Endothelial cell of umbilical vein (primary cell): ENCODE measurements around the gene CES4A. TPM values are rescaled to one million over a fixed set of nuclear protein-coding genes. Genes with fewer than 3 reads are reported as not detected.

Experiments used
- BruUV-seq: library from RNA; stranded (reverse); fragments of 400-500 nt; replicated peaks from 2 replicates; lab custom pipeline; 2021; lab: Mats Ljungman, UMichigan
- CTCF ChIA-PET: fragments of 300-600, 350-600 bp; sonication (Branson Sonifier 250); formaldehyde crosslinking; loops from one replicate; lab custom pipeline; 2021; ENCODE audit warnings: antibody characterized with exemption, inconsistent platforms; lab: Charles Lee
- POLR2A ChIA-PET: fragments of 300-600, 350-600 bp; sonication (Branson Sonifier 250); formaldehyde crosslinking; loops from one replicate; lab custom pipeline; 2021; ENCODE audit warnings: antibody characterized with exemption, inconsistent platforms; lab: Charles Lee
- DNase-seq: peaks from one replicate; pipeline ENCODE4 v3.0.0-alpha.2; 2011; ENCODE audit warnings: low read depth, low spot score
- FAIRE-seq: peaks from 2 replicates; lab custom pipeline; 2011; peaks lifted over from hg19 to GRCh38; lab: Jason Lieb, UNC
- H2AFZ ChIP-seq: 2 replicates; pipeline ENCODE4 v1.6.0; 2012; ENCODE audit warnings: low read depth, low read length, control low read depth, inconsistent platforms
- H3K27ac ChIP-seq: 2 replicates; pipeline ENCODE4 v1.5.1; 2011; ENCODE audit warnings: low read depth, mild to moderate bottlenecking, control low read depth, low read length, moderate library complexity; ENCODE audit not compliant: insufficient read depth
- H3K27me3 ChIP-seq, 2 experiments: 2 replicates each; pipeline versions ENCODE4 v1.6.0 to v1.6.1; 2011; ENCODE audit warnings: low read length in 2 of 2, mixed read lengths in 1 of 2; ENCODE audit not compliant: control insufficient read depth in 2 of 2, insufficient read depth in 2 of 2
- H3K36me3 ChIP-seq, 2 experiments: 2 replicates in 1 of 2; 3 replicates in 1 of 2; pipeline ENCODE4 v1.5.1; 2011; ENCODE audit warnings: low read length in 2 of 2, mild to moderate bottlenecking in 1 of 2, moderate library complexity in 1 of 2; ENCODE audit not compliant: control insufficient read depth in 2 of 2, insufficient read depth in 2 of 2; ENCODE audit errors: extremely low read depth in 1 of 2
- H3K4me1 ChIP-seq: 3 replicates; pipeline ENCODE4 v1.5.1; 2011; ENCODE audit warnings: mild to moderate bottlenecking, low read length; ENCODE audit not compliant: control insufficient read depth, insufficient read depth; ENCODE audit errors: extremely low read depth
- H3K4me2 ChIP-seq: 2 replicates; pipeline ENCODE4 v1.6.1; 2011; ENCODE audit warnings: low read length, control low read depth, mixed read lengths; ENCODE audit not compliant: insufficient read depth
- H3K4me3 ChIP-seq, 3 experiments: fragments of 200-600 bp in 1 of 3; sonication (generic), shearing (Covaris generic) in 1 of 3; replicated peaks in 1 of 3; 2 replicates each; pipeline ENCODE4 v1.5.1; 2011 to 2016; ENCODE audit warnings: control low read depth in 3 of 3, low read length in 3 of 3, mild to moderate bottlenecking in 2 of 3, inconsistent platforms in 1 of 3, low read depth in 1 of 3, moderate library complexity in 1 of 3; ENCODE audit not compliant: insufficient read depth in 1 of 3
- H3K79me2 ChIP-seq: 2 replicates; pipeline ENCODE4 v1.6.0; 2012; ENCODE audit warnings: low read length, inconsistent platforms; ENCODE audit not compliant: control insufficient read depth, insufficient read depth
- H3K9ac ChIP-seq: replicated peaks from 2 replicates; pipeline ENCODE3; 2011; ENCODE audit warnings: low read length, control low read depth; ENCODE audit not compliant: insufficient read depth; ENCODE audit errors: extremely low read depth
- H3K9me1 ChIP-seq: replicated peaks from 3 replicates; pipeline ENCODE4 v1.6.0; 2011; ENCODE audit warnings: mild to moderate bottlenecking, low read length; ENCODE audit not compliant: control insufficient read depth, insufficient read depth; ENCODE audit errors: extremely low read depth
- H3K9me3 ChIP-seq: replicated peaks from 2 replicates; pipeline ENCODE4 v1.5.1; 2012; ENCODE audit warnings: low read length, inconsistent platforms; ENCODE audit not compliant: control insufficient read depth, insufficient read depth
- H4K20me1 ChIP-seq: replicated peaks from 2 replicates; pipeline ENCODE3; 2011; ENCODE audit warnings: mild to moderate bottlenecking, low read length; ENCODE audit not compliant: control insufficient read depth, insufficient read depth; ENCODE audit errors: extremely low read depth
- EZH2 ChIP-seq: IDR thresholded peaks from 2 replicates; pipeline ENCODE4 v1.6.1; 2012; ENCODE audit warnings: borderline replicate concordance, low read depth, mild to moderate bottlenecking, moderate library complexity, low read length, inconsistent platforms; ENCODE audit not compliant: severe bottlenecking
- FOS ChIP-seq: IDR thresholded peaks from 2 replicates; pipeline ENCODE4 v1.6.1; 2011; ENCODE audit warnings: mild to moderate bottlenecking, low read length, moderate library complexity, borderline replicate concordance; ENCODE audit not compliant: insufficient read depth
- GATA2 ChIP-seq: IDR thresholded peaks from 2 replicates; pipeline ENCODE4 v1.7.0; 2011; ENCODE audit warnings: low read depth, mild to moderate bottlenecking, moderate library complexity, mixed read lengths, low read length; ENCODE audit not compliant: insufficient read length, insufficient read depth
- JUN ChIP-seq: IDR thresholded peaks from 2 replicates; pipeline ENCODE4 v1.6.1; 2011; ENCODE audit warnings: borderline replicate concordance, low read depth; ENCODE audit not compliant: insufficient read length, insufficient read depth
- MAX ChIP-seq: IDR thresholded peaks from 2 replicates; pipeline ENCODE4 v1.6.1; 2011; ENCODE audit not compliant: insufficient read depth, insufficient read length
- MYC ChIP-seq: IDR thresholded peaks from one replicate; pipeline ENCODE4 v1.6.1; 2011; ENCODE audit warnings: mild to moderate bottlenecking, low read depth, low read length
- POLR2A ChIP-seq: IDR thresholded peaks from 2 replicates; pipeline ENCODE4 v1.6.1; 2012; ENCODE audit warnings: low read depth, mild to moderate bottlenecking, control low read depth, low read length
- POLR2AphosphoS5 ChIP-seq: IDR thresholded peaks from 2 replicates; pipeline ENCODE4 v1.6.1; 2012; ENCODE audit warnings: low read depth, mild to moderate bottlenecking, control low read depth, low read length, moderate library complexity; ENCODE audit not compliant: insufficient read depth
- dilution Hi-C: fragments of 300-500 bp; cut with MboI; formaldehyde crosslinking; loops from one replicate; pipeline ENCODE4 v1.15.0; 2019; ENCODE audit warnings: low sequenced_read_pairs; ENCODE audit not compliant: extremely low pct_ligation_motif_present
- intact Hi-C: fragments of 100-400 bp; cut with micrococcal nuclease; formaldehyde crosslinking; loops from one replicate; pipeline ENCODE4 v1.10.0; 2022
- polyA plus RNA-seq, 4 experiments: library from polyadenylated mRNA; depleted of rRNA in 3 of 4; stranded (reverse) in 3 of 4; unstranded in 1 of 4; fragments of >200 nt; gene quantifications; 2 replicates each; pipeline versions ENCODE4 v1.2.1 to v1.2.3, GENCODE V29; 2011 to 2012; ENCODE audit warnings: missing spikeins in 1 of 4
- total RNA-seq: library from RNA; stranded (reverse); gene quantifications from 2 replicates; pipeline ENCODE4 v1.2.3, GENCODE V29; 2021
- TF ChIP-seq, protein P1 (sequence below), 2 donors: IDR thresholded peaks; 1 replicate in 1 of 2; 2 replicates in 1 of 2; pipeline ENCODE4 v1.5.1; 2011; ENCODE audit warnings: low read length in 2 of 2, mild to moderate bottlenecking in 2 of 2, moderate library complexity in 2 of 2, control low read depth in 1 of 2, inconsistent platforms in 1 of 2, low read depth in 1 of 2; ENCODE audit not compliant: insufficient read depth in 1 of 2; ENCODE audit errors: extremely low read depth in 1 of 2

The CES4A gene
- total and polyA plus RNA-seq, 2 donors (not counting 3 experiments of a cell fraction or from before 2014, with no cell fraction given), result 5.4 to 13.3 TPM

- H3K4me2 ChIP-seq, result no peak overlapping the region
- H3K36me3 ChIP-seq, result no peaks in the 10 kb centered on the region
- no peaks in the 10 kb centered on the region for H4K20me1 ChIP-seq
- H3K9me3 ChIP-seq, result no peaks in the 10 kb centered on the region
- dilution Hi-C loops, result no loop called here
- BruUV-seq, result no TSS peak
- H3K4me3 ChIP-seq, result no peak overlapping the region
- FAIRE-seq, result no peak
- no peak overlapping the region for H3K27ac ChIP-seq
- intact Hi-C loops, result no loop called here
- peaks cover 4% of the 10 kb centered on the region for H3K4me1 ChIP-seq
- H3K9ac ChIP-seq, result no peak overlapping the region
- TF ChIP-seq MYC, result no peak
- TF ChIP-seq, protein P1, sequence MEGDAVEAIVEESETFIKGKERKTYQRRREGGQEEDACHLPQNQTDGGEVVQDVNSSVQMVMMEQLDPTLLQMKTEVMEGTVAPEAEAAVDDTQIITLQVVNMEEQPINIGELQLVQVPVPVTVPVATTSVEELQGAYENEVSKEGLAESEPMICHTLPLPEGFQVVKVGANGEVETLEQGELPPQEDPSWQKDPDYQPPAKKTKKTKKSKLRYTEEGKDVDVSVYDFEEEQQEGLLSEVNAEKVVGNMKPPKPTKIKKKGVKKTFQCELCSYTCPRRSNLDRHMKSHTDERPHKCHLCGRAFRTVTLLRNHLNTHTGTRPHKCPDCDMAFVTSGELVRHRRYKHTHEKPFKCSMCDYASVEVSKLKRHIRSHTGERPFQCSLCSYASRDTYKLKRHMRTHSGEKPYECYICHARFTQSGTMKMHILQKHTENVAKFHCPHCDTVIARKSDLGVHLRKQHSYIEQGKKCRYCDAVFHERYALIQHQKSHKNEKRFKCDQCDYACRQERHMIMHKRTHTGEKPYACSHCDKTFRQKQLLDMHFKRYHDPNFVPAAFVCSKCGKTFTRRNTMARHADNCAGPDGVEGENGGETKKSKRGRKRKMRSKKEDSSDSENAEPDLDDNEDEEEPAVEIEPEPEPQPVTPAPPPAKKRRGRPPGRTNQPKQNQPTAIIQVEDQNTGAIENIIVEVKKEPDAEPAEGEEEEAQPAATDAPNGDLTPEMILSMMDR (IDR thresholded peaks at IDR 0.05; ENCODE audit: extremely low read depth in 1 of 2, insufficient read depth in 1 of 2, low read depth in 1 of 2, low read length in 2 of 2), result no peak
- TF ChIP-seq POLR2A, result no peak
- TF ChIP-seq GATA2, result no peak
- no peak for TF ChIP-seq MAX
- no peak for TF ChIP-seq POLR2AphosphoS5
- TF ChIP-seq JUN, result no peak
- TF ChIP-seq FOS, result no peak
- TF ChIP-seq EZH2, result no peak
- DNase-seq, result no peak
- ChIA-PET POLR2A (no interaction called here), CTCF (interaction anchor here (1.2 to 9.1 kb wide), 21 partner anchors 10 to 228 kb away, joined by 3 to 302 read pairs (median 7); partner anchors contain the start of genes B3GNT9, CBFB, CES3 and FBXL8)
- no peaks in the 10 kb centered on the region for H3K27me3 ChIP-seq
- H2AFZ ChIP-seq, result no peak overlapping the region
- no peaks in the 10 kb centered on the region for H3K9me1 ChIP-seq
- no peaks in the 10 kb centered on the region for H3K79me2 ChIP-seq
Measured at GRCh38 chr16:67016681-67017420, 28.5 kb downstream of the CES4A start.
